HG03159 (cell line): Measurements from ENCODE around the gene MYB.
A peak's percentile ranks its signal among the peaks of the same experiment; 100 is the strongest.

Experiments used
- ATAC-seq: cut with Tn5 transposase; IDR thresholded peaks from one replicate; pipeline ENCODE4 v1.9.1; 2021; ENCODE audit warnings: mild to moderate bottlenecking, moderate library complexity; ENCODE audit not compliant: unreplicated experiment

Gene MYB

DNA sequence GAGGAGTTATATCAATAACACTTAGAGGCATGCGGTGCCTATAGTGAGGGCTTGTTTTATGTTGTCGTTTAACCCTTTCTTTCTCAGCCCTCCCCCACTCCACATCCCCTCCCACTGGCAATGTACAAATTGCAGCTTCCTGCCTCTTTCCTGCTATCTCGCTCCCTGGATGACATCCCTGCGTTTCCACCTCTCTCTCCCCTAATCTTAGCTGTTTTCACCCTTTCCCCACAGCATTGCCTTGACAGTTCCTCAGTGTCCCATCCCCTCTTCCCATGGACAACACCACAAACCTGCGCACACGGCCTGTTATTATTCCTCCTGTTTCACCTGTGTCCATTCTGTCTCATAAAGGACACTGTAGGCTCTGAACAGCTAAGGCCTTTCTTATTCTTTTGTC is 34.5 kb downstream of the MYB start:
- ATAC-seq: no peak

GRCh38 chr6:135217663-135218062 is 36.6 kb downstream of the MYB start:
- ATAC-seq: no peak

- no peak for ATAC-seq
Observed at GRCh38 chr6:135219346-135219745, 38.2 kb downstream of the MYB start.

GRCh38 chr6:135221042-135221441 is 39.9 kb downstream of the MYB start:
- ATAC-seq: no peak

- no peak for ATAC-seq
Observed at GRCh38 chr6:135221505-135221904, 40.4 kb downstream of the MYB start.

GRCh38 chr6:135222623-135223022 is 41.5 kb downstream of the MYB start:
- no peak for ATAC-seq

DNA sequence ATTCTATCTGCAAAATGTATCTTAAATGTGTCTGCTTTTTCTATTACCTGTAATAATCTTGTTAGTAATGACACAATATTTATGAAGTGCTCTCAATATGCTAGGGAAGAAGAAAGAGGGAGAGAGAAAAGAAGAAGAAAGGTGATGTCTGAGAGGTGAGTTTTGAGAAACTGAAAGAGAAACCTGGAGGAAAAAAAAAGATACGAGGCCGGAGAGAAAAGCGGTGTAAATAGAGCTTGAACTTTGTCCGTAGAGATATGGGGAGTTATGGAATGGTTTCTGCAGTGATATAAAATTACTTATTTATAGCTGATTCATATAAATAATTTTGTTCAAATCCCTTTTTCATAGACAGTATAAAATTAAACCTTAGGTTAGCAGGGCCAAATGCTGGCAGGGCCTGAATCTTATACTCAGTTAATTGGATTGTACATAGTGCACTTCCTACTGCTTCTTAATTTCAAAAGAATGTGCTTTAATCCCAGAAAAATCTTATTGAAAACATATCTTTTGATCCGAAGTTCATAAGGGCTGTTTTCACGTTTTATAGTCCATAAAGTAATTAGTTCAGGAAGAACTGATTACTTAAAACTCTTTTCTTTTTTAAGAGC is 43.0 kb downstream of the MYB start:
- no peak for ATAC-seq

- ATAC-seq: no peak
Observed at GRCh38 chr6:135225911-135226310, 44.8 kb downstream of the MYB start.

GRCh38 chr6:135226537-135226936 is 45.4 kb downstream of the MYB start:
- ATAC-seq: peak; percentile 71

DNA sequence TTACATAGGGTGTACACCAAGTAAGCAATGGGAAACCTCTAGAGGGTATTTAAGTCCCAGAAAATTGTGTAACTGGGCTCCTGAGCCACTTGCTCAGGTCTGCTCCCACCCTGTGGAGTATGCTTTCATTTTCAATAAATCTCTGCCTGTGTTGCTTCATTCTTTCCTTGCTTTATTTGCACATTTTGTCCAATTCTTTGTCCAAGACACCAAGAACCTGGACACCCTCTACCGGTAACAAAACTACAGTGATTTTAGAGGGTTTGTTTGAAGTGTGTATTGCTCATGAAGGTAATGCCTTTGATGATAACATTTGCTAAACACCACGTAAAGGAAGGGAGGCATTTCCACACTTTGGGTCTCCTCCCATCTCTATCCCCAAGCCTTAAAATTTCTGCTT is 46.2 kb downstream of the MYB start:
- no peak for ATAC-seq

DNA sequence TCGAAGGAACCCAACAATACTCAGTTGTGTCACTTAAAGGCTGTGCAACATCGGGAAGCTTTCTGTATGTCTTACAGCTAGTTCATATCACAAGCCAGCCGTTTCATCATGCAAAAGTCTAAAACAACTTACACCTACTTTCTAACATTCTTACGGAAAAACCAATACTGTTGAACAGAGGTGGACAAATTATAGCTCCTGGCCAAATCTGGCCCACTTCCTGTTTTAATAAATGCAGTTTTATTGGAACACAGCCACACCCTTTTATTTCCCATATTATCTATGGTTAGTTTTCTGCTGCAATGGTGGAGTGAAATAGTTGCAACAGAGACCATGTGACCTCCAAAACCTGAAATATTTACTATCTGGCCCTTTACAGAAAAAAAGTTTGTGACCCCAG is 46.6 kb downstream of the MYB start:
- ATAC-seq: no peak

- ATAC-seq: no peak
Observed at GRCh38 chr6:135228486-135228885, 47.4 kb downstream of the MYB start.

- ATAC-seq: no peak
Observed at GRCh38 chr6:135229996-135230395, 48.9 kb downstream of the MYB start.

DNA sequence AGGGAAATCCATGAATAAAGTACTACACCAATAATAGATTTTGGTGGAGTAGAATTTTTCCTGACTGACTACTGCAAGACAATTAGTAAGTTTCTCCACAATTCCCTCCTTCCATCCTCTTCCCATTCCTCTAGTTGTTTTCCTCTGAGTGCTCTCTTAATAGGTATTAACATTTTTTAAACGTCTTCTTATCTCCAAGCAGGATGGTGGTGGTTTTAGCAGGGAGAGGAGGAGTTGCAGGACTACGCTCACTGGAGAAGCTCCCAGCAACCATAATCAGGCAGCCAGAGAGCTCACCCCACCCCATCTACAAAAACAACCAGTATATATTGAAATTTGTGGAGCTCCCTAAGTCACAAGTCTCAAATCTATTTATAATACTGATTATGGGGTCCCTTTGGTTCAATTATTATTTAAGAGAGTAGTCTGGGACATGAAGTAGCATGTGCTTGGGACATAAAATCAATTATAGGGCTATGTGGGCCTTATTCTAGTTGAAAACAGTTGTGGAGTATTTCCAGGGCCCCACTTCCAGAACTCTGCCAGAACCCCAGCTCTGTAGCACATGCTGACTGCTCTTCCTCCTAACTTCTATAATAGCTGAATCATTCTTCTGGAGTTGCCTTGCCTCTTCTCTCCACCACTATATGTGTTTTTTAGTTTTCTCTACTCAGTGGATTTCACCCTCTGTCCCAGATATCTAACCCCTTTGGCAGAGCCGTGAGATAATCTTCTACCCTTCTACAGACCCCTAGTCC is 49.8 kb downstream of the MYB start:
- ATAC-seq: no peak

GRCh38 chr6:135231469-135231844 is 50.3 kb downstream of the MYB start:
- ATAC-seq: no peak

GRCh38 chr6:135233686-135234491 is 52.8 kb downstream of the MYB start:
- ATAC-seq: peak; percentile 56

GRCh38 chr6:135234492-135234780 is 53.3 kb downstream of the MYB start:
- no peak for ATAC-seq

DNA sequence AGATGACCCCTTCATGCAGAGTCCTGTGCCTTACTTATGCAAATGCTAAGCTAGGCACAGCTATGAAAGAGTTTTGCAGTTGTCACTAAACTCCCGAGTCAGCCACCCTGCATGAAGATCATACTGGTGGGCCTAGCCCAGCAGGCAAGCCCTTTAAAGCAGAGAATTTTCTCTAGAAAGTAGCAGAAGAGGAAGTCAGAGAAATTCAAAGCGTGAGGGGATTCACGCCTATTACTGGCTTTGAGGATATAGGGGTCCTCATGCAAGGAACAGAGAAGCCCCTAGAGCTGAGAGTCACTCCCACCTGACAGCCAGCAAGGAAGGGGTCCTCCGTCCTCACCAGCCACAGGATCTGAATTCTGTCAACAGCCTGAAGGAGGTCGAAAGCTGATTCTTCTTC is 54.6 kb downstream of the MYB start:
- ATAC-seq: no peak

DNA sequence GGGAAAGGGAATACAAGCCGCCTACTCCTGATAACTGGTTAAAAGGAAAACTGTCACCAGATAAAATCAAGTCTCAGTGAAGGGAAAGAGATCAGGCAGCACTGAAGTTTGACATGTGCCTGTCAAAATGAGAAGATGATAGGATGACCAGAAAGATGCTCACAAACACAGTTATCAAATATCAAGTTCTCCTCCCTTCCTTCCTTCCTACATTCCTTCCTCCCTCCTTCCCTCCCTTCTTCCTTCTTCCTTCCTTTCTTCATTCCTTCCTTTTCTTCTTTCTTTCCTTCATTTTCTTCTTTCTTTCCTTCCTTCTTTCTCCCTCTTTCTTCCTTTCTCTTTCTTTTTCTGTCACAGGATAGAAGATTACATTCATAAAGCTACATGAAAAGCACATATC is 55.2 kb downstream of the MYB start:
- ATAC-seq: no peak

DNA sequence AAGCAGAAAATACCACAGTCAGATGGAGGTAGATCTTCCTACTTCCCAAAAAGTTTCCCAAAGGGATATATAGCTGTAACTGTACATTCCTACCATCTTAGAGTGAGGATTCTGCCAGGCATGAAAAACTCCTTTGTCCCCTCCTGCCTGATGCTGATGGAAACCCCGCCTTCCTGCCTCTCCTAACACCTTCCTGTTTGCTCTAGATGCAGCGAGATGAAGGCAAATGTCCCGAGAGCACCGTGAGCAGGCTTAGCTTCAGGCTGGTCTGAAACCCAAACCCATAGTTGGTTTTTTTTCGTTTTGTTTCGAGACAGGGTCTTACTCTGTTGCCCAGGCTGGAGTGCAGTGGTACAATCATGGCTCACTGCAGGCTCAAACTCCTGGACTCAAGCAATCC is 55.6 kb downstream of the MYB start:
- ATAC-seq: no peak

DNA sequence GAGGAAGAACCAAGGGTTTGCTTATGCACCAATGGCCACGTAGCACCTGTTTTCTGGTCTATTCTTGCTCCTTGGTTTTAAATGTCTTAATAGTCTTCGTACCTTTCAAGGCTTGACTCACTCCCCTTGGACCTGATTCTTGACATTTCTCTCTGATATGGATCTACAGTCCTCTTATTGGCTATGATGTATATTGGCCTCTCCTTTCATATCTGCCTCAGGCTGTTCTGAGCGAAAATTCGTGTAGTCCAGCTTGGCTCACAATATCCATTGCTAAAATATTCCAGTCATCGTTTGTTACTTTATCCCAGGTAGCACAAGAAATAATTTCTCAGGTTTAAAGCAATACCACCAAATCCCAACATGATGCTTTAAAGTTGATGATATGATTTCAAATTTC is 59.6 kb downstream of the MYB start:
- ATAC-seq: no peak
